Testis (tissue), 2 donors: ENCODE results near the gene CUX1.

Source experiments
- CTCF ChIP-seq, 3 experiments: fragments of 450-650 bp in 2 of 3; fragments of 200-600 bp in 1 of 3; sonication (generic) in 1 of 3; IDR thresholded peaks; one replicate each; pipeline ENCODE4 v1.5.1; 2016 to 2019; ENCODE audit warnings: antibody characterized with exemption in 3 of 3, mild to moderate bottlenecking in 2 of 3, moderate library complexity in 1 of 3
- POLR2A ChIP-seq: fragments of 450-650 bp; IDR thresholded peaks from one replicate; pipeline ENCODE4 v1.6.1; 2017; ENCODE audit warnings: antibody characterized with exemption, mild to moderate bottlenecking, moderate library complexity

- TF ChIP-seq CTCF (IDR thresholded peaks at IDR 0.05), result peak in 1 of 3 experiments; percentile 33
- no peak for TF ChIP-seq POLR2A
Measured at GRCh38 chr7:102300643-102301221, 483.3 kb downstream of the CUX1 start.
